ENCODE results near the gene LSM12.

Gene LSM12

DNA sequence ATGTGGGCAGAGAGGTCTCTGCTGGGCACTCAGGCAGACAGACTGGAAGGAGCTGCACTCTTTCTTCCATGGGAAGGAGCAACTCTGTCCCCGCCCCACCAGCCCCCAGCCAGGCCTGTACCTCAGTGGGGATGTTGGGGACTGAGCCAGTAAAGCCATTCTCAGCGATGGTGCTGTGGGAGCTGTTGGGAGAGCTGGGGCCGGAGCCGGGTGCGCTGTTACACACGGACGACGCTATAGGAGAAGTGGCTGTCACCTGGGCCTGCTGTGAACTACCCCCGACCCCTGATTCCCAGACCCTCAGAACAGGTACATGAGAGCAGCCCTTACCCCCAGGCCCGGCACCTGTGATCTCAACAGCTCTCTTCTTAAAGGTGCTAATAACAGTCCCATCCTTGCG, 25.6 kb upstream of the LSM12 start:
- no peaks in the 10 kb centered on the region for H3K27me3 ChIP-seq (replicated peaks; ENCODE audit: control insufficient read depth, insufficient read depth, low read length)
- H3K4me3 ChIP-seq (replicated peaks; ENCODE audit: low read depth, low read length), result no peak overlapping the region
- TF ChIP-seq, protein P1, sequence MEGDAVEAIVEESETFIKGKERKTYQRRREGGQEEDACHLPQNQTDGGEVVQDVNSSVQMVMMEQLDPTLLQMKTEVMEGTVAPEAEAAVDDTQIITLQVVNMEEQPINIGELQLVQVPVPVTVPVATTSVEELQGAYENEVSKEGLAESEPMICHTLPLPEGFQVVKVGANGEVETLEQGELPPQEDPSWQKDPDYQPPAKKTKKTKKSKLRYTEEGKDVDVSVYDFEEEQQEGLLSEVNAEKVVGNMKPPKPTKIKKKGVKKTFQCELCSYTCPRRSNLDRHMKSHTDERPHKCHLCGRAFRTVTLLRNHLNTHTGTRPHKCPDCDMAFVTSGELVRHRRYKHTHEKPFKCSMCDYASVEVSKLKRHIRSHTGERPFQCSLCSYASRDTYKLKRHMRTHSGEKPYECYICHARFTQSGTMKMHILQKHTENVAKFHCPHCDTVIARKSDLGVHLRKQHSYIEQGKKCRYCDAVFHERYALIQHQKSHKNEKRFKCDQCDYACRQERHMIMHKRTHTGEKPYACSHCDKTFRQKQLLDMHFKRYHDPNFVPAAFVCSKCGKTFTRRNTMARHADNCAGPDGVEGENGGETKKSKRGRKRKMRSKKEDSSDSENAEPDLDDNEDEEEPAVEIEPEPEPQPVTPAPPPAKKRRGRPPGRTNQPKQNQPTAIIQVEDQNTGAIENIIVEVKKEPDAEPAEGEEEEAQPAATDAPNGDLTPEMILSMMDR (IDR thresholded peaks at IDR 0.05; ENCODE audit: insufficient read depth, low read length, poor library complexity, severe bottlenecking), result no peak
- DNase-seq (ENCODE audit: extremely low read depth, insufficient read length), result no peak
- H3K36me3 ChIP-seq (ENCODE audit: control insufficient read depth, insufficient read depth, low read length), result peaks cover 17% of the 10 kb centered on the region

GRCh38 chr17:44091200-44091997, 24.9 kb upstream of the LSM12 start:
- no peak for DNase-seq (ENCODE audit: extremely low read depth, insufficient read length)
- Histone ChIP-seq H3K4me3 (replicated peaks; ENCODE audit: low read depth, low read length) (no peak overlapping the region), H3K27me3 (replicated peaks; ENCODE audit: control insufficient read depth, insufficient read depth, low read length) (no peaks in the 10 kb centered on the region), H3K36me3 (ENCODE audit: control insufficient read depth, insufficient read depth, low read length) (peaks cover 20% of the 10 kb centered on the region)
- TF ChIP-seq, protein P1 (IDR thresholded peaks at IDR 0.05; ENCODE audit: insufficient read depth, low read length, poor library complexity, severe bottlenecking), result no peak

GRCh38 chr17:44088254-44088653, 21.8 kb upstream of the LSM12 start:
- DNase-seq (ENCODE audit: extremely low read depth, insufficient read length), result no peak
- Histone ChIP-seq H3K36me3 (ENCODE audit: control insufficient read depth, insufficient read depth, low read length) (peaks cover 30% of the 10 kb centered on the region), H3K27me3 (replicated peaks; ENCODE audit: control insufficient read depth, insufficient read depth, low read length) (no peaks in the 10 kb centered on the region), H3K4me3 (replicated peaks; ENCODE audit: low read depth, low read length) (no peak overlapping the region)
- TF ChIP-seq, protein P1 (IDR thresholded peaks at IDR 0.05; ENCODE audit: insufficient read depth, low read length, poor library complexity, severe bottlenecking), result no peak

DNA sequence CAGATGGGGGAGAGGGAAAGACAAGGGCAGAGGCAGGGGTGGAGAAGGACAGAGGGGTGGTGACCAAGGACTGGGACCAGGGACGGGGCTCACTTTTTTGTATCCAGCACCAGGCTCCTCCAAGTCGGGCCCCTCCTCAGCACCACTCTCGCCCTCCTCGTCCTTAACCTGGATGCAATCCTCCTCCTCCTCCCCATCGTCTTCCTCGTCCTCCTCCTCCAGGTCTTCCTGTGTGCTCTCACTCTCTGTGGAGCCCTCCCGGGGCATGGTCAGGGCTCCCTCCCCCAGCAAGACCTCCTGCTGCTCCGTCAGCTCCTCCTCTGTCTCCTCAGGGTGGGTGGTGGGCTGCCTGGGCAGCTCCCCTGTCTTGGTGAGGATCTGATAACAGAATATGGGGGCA, 20.8 kb upstream of the LSM12 start:
- Histone ChIP-seq H3K27me3 (replicated peaks; ENCODE audit: control insufficient read depth, insufficient read depth, low read length) (no peaks in the 10 kb centered on the region), H3K36me3 (ENCODE audit: control insufficient read depth, insufficient read depth, low read length) (peaks cover 32% of the 10 kb centered on the region), H3K4me3 (replicated peaks; ENCODE audit: low read depth, low read length) (no peak overlapping the region)
- TF ChIP-seq, protein P1 (IDR thresholded peaks at IDR 0.05; ENCODE audit: insufficient read depth, low read length, poor library complexity, severe bottlenecking), result no peak
- DNase-seq (ENCODE audit: extremely low read depth, insufficient read length), result no peak

GRCh38 chr17:44086364-44087311, 20.2 kb upstream of the LSM12 start:
- peaks cover 32% of the 10 kb centered on the region for H3K36me3 ChIP-seq (ENCODE audit: control insufficient read depth, insufficient read depth, low read length)

More at GRCh38 chr17:44086364-44087311, 20.2 kb upstream of the LSM12 start:
- no peak overlapping the region for H3K4me3 ChIP-seq (replicated peaks; ENCODE audit: low read depth, low read length)
- DNase-seq (ENCODE audit: extremely low read depth, insufficient read length), result no peak
- TF ChIP-seq, protein P1 (IDR thresholded peaks at IDR 0.05; ENCODE audit: insufficient read depth, low read length, poor library complexity, severe bottlenecking), result no peak
- no peaks in the 10 kb centered on the region for H3K27me3 ChIP-seq (replicated peaks; ENCODE audit: control insufficient read depth, insufficient read depth, low read length)

Measured in GM06990 (cell line).